Stimulated activated CD8-positive, alpha-beta memory T cell treated with anti-CD3 and anti-CD28 coated beads, Interleukin-15, amount 100 ng/mL, for 1 hour (primary cell): ENCODE data around the gene ADAMTS8.
A peak's percentile ranks its signal among the peaks of the same experiment; 100 is the strongest.
"Not testable (repeated sequence)": the region's sequence is repeated elsewhere in the genome, so short reads cannot be mapped to it uniquely, and the experiment has no call there.

Experiments used
- DNase-seq: peaks from one replicate; pipeline ENCODE4 v3.0.0-alpha.2; 2020; ENCODE audit warnings: low read depth

ADAMTS8 gene

DNA sequence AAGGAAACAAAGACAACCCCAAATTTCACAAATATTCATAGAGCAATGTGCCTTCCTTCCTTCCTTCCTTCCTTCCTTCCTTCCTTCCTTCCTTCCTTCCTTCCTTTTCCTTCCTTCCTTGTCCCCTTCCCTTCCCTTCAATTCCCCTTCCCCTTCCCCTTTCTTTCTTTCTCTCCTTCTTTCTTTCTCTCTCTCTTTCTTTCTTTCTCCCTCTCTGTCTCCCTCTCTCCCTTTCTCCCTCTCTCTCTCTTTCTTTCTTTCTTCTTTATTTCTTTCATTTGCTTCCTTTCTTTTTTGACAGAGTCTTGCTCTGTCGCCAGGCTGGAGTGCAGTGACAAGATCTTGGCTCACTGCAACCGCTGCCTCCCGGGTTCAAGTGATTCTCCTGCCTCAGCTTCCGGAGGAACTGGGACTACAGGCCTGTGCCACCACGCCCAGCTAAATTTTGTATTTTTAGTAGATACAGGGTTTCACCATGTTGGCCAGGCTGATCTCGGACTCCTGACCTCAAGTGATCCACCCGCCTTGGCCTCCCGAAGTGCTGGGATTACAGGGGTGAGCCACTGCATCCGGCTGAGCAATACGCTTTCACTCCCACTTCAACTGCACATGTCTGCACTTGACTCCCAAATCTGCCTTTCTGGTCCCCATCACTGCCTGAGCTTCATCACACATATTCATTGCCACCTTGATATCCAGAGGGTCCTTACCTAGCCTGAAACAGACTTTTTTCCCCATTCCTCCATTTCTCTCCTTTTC lies 10.2 kb upstream of the ADAMTS8 start:
- DNase-seq, result not testable (repeated sequence)

- no peak for DNase-seq
Observed at GRCh38 chr11:130437848-130438247, 9.4 kb upstream of the ADAMTS8 start.

GRCh38 chr11:130436171-130436570 lies 7.8 kb upstream of the ADAMTS8 start:
- DNase-seq, result no peak

DNA sequence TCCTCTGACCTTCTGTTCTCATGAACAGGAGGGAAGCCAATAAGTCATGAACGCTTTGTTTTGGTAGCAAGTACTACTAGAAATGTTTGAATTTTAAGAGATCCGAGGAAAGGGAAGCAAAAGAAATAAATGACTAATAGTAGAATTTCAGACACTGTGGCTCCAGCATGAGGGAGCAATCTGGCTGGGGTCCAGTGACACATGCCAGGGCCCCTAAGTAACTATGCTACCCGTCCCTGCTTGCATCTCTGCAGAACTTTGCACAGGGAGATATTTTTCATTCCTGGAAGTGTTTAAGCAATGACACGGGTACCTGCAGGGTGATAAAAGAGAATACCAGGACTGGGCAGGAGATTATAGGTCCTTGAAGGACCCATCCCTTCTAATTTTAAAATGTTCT lies 7.3 kb upstream of the ADAMTS8 start:
- no peak for DNase-seq

DNA sequence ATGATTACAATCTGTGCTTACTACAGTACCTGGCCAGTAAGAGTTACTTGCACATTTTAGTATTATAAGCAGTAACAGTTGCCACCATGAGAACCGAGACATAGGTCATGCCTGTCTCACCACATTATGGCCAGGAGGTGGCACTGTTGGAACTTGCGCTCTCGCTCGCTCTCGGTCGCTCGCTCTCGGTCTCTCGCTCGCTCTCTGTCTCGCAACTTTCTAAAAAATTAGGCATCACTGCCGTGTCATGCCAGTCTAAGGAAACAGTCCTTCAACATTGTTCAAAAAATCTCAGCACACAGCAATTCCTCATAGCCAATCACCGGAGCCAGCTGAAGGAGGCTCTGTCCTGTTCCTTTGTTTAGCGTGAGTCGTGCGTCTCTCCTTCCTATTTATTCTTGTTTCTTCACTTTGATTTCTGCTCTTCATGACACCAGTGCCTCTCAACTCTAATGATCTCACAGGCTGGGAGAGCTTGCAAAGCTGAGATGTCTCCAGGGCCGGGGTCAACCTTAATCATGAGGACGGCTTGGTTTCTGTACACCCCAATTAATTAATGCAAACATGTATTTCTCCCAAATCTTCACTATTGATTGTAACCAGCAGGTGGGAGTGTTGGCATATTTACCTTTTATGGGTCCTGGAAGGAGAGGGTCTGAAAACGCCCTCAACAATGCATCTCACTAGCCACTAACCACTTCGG lies 6.3 kb upstream of the ADAMTS8 start:
- DNase-seq, result peak; percentile 37

DNA sequence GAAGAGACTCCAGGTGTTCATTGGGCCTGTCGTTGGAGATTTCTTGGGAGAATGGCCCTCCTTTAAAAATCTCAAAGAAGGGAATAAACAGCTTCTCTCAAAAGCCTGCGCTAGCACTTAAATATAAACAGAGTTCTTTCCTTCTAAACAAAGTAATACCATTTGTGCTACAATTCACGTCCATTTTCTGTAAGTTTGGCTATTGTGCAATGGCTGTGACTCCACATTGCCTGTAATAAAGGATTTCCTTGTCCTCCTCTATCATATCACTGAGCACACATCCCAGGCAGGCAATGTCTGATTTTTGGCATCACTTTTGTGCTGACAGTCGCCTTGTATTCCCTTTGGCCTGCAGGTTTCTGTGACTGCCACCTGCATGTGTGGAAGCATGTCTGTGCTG lies 4.9 kb upstream of the ADAMTS8 start:
- no peak for DNase-seq

- no peak for DNase-seq
Observed at GRCh38 chr11:130431801-130432200, 3.4 kb upstream of the ADAMTS8 start.

DNA sequence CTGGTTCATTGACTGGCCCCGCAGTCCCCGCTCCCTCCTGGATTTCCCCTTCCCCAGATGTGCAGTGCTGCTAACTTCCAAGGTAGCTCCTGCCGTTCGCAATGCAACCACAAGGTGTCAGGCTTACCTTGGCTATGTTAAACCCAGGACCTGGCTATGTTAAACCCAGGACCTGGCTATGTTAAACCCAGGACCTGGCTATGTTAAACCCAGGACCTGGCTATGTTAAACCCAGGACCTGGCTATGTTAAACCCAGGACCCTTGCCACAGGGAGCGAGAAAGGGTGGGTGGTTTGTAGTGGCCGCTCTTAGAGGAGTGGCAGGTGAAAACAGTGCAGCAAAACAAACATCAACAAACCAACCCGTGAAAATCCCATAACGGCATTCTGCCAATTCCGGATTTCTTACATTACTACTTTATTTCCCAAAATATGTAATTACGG lies 2.9 kb upstream of the ADAMTS8 start:
- DNase-seq, result peak; percentile 48

DNA sequence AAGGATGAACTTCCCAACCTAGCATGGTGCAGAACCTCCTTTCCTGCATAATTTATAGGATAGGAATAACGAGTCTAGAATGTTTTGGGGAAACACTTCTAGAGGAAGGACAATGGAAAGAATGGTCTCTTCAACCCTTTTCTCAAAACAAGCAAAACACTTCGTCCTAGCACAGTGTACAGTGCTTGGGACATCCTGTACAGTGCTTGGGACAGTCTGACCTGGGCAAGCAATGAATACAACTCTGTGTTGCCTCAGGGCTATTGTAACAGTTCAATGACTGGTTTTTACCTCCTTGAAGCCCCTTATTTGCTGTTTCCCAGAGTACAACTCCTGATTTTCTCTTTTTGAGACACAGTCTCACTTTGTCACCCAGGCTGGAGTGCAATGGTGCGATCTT lies 1.6 kb upstream of the ADAMTS8 start:
- DNase-seq, result no peak

- DNase-seq, result no peak
Observed at GRCh38 chr11:130429120-130429681, 792 bp upstream of the ADAMTS8 start.

GRCh38 chr11:130427581-130428315 lies 661 bp downstream of the ADAMTS8 start:
- DNase-seq, result no peak

- no peak for DNase-seq
Observed at GRCh38 chr11:130426837-130427341, 1.5 kb downstream of the ADAMTS8 start.

DNA sequence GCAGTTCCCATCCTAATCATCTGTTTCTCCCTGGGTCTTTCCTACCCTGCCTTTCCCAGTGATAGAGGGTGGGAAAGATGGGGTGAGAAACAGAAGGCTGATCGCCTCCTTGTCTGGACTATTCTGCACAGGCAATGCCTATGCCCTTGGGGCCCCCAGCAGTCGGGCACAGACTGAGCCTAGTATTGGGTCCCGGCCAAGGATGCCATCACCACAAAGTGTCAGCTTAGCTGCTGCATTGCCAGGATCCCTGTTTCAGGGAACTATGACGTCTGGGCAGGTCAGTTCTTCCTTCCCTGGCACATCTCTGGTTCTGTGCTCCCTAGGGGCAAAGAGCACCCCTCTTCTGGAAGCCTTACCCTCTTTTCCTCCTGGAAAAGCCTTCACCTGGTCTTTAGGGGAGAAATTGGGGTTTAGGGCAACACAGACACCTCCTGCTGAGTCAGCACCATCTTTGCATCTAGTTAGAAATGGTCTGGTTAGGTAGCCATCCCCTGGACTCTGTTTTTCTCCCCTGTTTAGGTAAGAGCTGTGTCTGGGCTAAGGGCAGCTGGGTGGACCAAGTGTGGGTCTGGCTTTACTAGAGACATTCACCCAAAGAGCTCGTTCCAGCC lies 2.1 kb downstream of the ADAMTS8 start:
- no peak for DNase-seq

DNA sequence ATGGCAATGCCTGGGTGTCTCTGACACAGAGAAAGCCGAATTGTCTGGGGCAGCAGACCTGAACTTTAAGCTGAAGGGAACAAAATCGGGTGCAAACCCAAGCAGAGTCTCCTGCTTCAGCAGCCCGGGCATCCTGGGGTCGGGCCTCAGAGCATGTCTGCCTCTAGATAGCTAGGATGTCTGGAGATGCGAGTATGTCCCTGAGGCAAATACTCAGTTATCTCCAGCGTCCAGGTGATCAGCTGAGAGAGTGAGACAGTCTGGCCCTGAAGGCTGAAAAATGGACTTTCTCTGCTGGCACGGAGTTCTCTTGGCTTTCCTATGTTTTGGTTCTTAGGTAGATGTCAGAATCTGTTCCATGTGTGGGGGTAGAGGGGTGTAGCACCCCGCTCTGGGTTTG lies 3.3 kb downstream of the ADAMTS8 start:
- DNase-seq, result no peak

DNA sequence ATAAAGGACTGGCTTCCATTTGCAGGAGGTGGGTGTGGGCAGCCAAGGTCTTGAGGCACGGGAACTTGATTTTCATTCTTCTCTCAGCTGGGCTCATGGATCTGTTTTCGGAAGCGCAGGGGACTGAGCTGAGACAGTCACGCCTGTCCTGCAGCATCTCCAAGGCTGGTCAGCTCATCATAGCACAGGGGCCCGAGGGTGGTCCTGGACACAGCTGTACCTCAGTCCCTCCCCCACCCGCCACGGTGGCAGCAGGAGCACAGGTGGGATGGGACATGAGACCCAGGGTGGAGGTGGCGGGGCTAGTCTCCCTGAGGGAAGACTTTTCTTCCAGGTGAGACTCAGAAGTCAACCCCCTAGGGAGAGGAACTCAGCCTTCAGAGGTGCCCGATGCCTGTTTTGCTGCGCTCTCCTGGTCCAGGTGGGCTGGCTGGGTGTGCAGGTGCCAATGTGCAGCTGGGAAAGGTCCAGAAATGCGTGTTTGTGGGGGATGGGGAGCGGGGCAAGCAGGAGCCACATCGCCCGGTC lies 3.7 kb downstream of the ADAMTS8 start:
- DNase-seq, result no peak

- no peak for DNase-seq
Observed at GRCh38 chr11:130423541-130424142, 4.8 kb downstream of the ADAMTS8 start.

DNA sequence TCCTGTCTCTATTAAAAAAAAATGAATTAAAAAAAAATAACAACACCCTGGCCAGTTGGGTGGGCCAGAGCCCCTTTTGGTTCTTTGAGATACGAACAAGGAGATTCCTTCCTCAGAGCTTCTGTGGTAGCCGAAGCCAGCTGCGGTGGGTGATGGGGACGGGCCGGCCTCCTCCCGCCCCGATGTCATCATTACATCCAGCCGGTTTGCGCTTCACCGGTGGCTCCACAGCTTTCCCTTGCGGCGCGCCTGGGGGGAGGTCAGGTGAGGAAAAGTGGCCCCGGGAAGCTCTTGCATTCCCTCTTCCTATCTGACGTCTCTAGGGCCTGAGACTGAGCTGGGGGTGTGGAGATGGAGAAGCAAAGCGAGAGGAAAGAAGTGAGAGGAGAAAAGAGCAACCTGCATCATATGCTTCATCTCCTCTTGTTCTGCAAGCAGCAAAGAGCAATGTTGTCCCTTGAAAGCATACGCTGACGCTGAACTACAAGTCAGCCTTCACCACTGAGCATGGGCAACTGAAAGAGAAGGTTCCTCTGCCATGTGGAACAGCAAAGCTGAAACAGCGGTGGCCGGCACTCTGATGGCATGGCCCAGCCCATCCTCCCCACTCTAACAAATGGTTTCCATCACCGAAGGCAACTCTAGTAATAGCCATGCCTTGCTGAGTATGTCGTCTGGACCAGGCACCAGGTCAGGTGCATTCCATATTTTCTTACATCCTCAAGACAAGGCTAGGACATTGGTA lies 6.0 kb downstream of the ADAMTS8 start:
- no peak for DNase-seq

DNA sequence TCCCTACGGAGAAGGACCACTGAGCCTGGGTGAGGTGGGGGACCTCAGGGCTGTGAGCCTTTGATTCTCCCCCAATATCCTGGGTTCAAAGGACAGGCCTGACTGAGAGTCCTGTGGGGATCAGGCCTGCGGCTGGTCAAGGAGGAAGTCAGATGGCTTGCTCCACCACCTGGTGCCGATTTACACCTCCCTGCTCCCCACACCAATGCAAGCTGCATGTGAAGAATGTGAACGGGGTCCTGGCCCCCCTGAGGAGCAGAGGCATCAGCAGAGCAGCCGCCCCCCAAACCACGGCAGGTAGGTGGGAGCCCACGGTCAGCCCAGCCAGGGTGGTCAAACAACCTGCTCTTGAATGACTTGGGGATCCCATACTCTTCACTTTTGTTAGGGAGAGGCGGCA lies 6.7 kb downstream of the ADAMTS8 start:
- no peak for DNase-seq

- no peak for DNase-seq
Observed at GRCh38 chr11:130421199-130421585, 7.2 kb downstream of the ADAMTS8 start.

DNA sequence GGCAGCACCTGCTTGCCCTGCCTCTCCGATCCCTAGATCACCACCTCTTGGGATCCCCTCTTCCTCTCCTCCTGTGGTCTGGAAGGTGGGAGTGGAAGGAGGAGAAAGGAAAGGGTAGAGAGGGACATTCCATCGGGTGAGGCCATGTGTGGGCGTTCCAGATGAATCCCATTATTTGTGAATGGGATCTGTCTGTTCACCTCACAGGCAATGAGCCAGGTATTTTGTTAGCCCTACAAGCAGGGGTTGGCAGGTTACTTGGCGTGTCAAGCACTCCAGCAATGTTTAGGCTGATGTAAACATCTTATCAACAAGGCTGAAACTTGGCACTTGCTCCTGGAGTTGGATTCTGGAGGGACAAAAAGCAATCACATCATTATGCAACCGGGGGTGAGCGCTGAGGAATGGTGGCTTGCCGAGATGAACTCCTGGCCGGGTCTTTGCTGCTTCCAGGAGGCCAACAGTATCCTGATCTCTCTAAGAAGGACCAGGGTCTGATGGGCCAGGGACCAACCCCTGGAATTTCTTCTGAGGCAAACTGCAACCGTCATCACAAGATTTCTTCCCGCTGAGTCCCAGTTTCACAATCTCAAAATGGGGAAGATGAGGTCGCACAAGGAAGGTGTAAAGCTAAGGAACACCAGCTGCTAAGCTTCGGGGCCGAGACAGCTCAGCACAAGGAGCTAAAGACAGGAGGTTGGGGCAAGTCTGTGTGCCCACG lies 7.8 kb downstream of the ADAMTS8 start:
- DNase-seq, result no peak
